GM23338 (cell line): ENCODE data around the gene ARHGEF40. TPM values are rescaled to one million over a fixed set of nuclear protein-coding genes. Genes with fewer than 3 reads are reported as not detected.
A peak's percentile ranks its signal among the peaks of the same experiment; 100 is the strongest.

Experiments
- ATAC-seq: fragments of 200-7000 bp; cut with Tn5 transposase; 3 replicates; pipeline ENCODE4 v1.9.1; 2020
- DNase-seq: peaks from one replicate; pipeline ENCODE4 v3.0.0-alpha.2; 2015; ENCODE audit warnings: low spot score
- H2AFZ ChIP-seq: fragments of 200-600 bp; sonication (generic); 2 replicates; pipeline ENCODE4 v1.8.0; 2016; ENCODE audit warnings: antibody characterized with exemption, mild to moderate bottlenecking, moderate library complexity
- H3F3A ChIP-seq: fragments of 200-600 bp; sonication (generic); replicated peaks from 2 replicates; pipeline ENCODE4 v1.8.0; 2017; ENCODE audit warnings: antibody characterized with exemption, mixed run types, low read depth
- H3K27ac ChIP-seq: fragments of 200-600 bp; sonication (generic); 2 replicates; pipeline ENCODE4 v1.6.1; 2016; ENCODE audit warnings: low read depth
- H3K27me3 ChIP-seq: fragments of 200-600 bp; sonication (generic); 2 replicates; pipeline ENCODE4 v1.8.0; 2016; ENCODE audit warnings: mild to moderate bottlenecking, mixed run types, moderate library complexity; ENCODE audit not compliant: insufficient read depth
- H3K36me3 ChIP-seq: fragments of 200-600 bp; sonication (generic); 2 replicates; pipeline ENCODE4 v1.8.0; 2016; ENCODE audit warnings: mild to moderate bottlenecking; ENCODE audit not compliant: insufficient read depth
- H3K4me1 ChIP-seq: fragments of 200-600 bp; sonication (generic); 2 replicates; pipeline ENCODE4 v1.8.0; 2016; ENCODE audit warnings: mild to moderate bottlenecking, moderate library complexity; ENCODE audit not compliant: insufficient read depth
- H3K4me2 ChIP-seq: fragments of 200-600 bp; sonication (generic); 2 replicates; pipeline ENCODE4 v1.7.1; 2017; ENCODE audit warnings: mixed run types
- H3K4me3 ChIP-seq: fragments of 200-600 bp; sonication (generic); 2 replicates; pipeline ENCODE4 v1.6.1; 2016; ENCODE audit warnings: mixed run types
- H3K79me2 ChIP-seq: fragments of 200-600 bp; sonication (generic); replicated peaks from 2 replicates; pipeline ENCODE4 v1.8.0; 2017; ENCODE audit warnings: mild to moderate bottlenecking; ENCODE audit not compliant: insufficient read depth
- H3K9me2 ChIP-seq: fragments of 200-600 bp; sonication (generic); 2 replicates; pipeline ENCODE4 v1.8.0; 2017; ENCODE audit not compliant: insufficient read depth
- H4K20me1 ChIP-seq: fragments of 200-600 bp; sonication (generic); replicated peaks from 2 replicates; pipeline ENCODE4 v1.8.0; 2017; ENCODE audit warnings: mild to moderate bottlenecking; ENCODE audit not compliant: insufficient read depth
- H3K27ac Mint-ChIP-seq: 2 replicates; pipeline ENCODE4 v1.8.0; 2020; ENCODE audit warnings: inconsistent platforms, mild to moderate bottlenecking, moderate library complexity, mixed read lengths
- H3K27me3 Mint-ChIP-seq: 3 replicates; pipeline ENCODE4 v1.8.0; 2022; ENCODE audit warnings: low read depth, mild to moderate bottlenecking, moderate library complexity, mixed read lengths, inconsistent platforms; ENCODE audit not compliant: insufficient read depth, poor library complexity
- H3K36me3 Mint-ChIP-seq: 3 replicates; pipeline ENCODE4 v1.8.0; 2021; ENCODE audit warnings: low read depth, mild to moderate bottlenecking, inconsistent platforms, moderate library complexity, mixed read lengths
- H3K4me1 Mint-ChIP-seq: 3 replicates; pipeline ENCODE4 v1.8.0; 2020; ENCODE audit warnings: mild to moderate bottlenecking, inconsistent platforms, mixed read lengths
- H3K4me3 Mint-ChIP-seq: 3 replicates; pipeline ENCODE4 v1.8.0; 2021; ENCODE audit warnings: moderate library complexity, mild to moderate bottlenecking, inconsistent platforms, mixed read lengths
- H3K9me3 Mint-ChIP-seq: 3 replicates; pipeline ENCODE4 v1.8.0; 2020; ENCODE audit warnings: moderate library complexity, mild to moderate bottlenecking, inconsistent platforms, mixed read lengths
- CREB1 ChIP-seq: fragments of 250-450 bp; sonication (Bioruptor Pico); IDR thresholded peaks from 2 replicates; pipeline ENCODE4 v1.5.0; 2020; ENCODE audit warnings: low read depth, mild to moderate bottlenecking, moderate library complexity
- CTCF ChIP-seq, 2 experiments: fragments of 200-600 bp in 1 of 2; sonication (generic) in 1 of 2; conservative IDR thresholded peaks; 2 replicates each; pipeline versions ENCODE4 v1.5.1 to v1.6.1; 2016 to 2017; ENCODE audit warnings: antibody characterized with exemption in 2 of 2, low read depth in 2 of 2, mild to moderate bottlenecking in 2 of 2, moderate library complexity in 1 of 2
- ETS1 ChIP-seq: IDR thresholded peaks from 2 replicates; pipeline ENCODE4 v1.6.1; 2016; ENCODE audit warnings: antibody characterized with exemption
- EZH2 ChIP-seq: fragments of 200-600 bp; sonication (generic); IDR thresholded peaks from one replicate; pipeline ENCODE4 v1.8.0; 2017; ENCODE audit warnings: antibody characterized with exemption, mild to moderate bottlenecking, low read depth; ENCODE audit not compliant: unreplicated experiment
- EZH2phosphoT487 ChIP-seq: fragments of 200-600 bp; sonication (generic); IDR thresholded peaks from one replicate; pipeline ENCODE4 v1.8.1; 2018; ENCODE audit warnings: antibody characterized with exemption; ENCODE audit not compliant: unreplicated experiment
- JUNB ChIP-seq: IDR thresholded peaks from one replicate; pipeline ENCODE4 v1.6.1; 2016; ENCODE audit warnings: antibody characterized with exemption; ENCODE audit not compliant: unreplicated experiment
- NANOG ChIP-seq: IDR thresholded peaks from 2 replicates; pipeline ENCODE4 v1.6.1; 2016; ENCODE audit warnings: antibody characterized with exemption, borderline replicate concordance
- POLR2AphosphoS5 ChIP-seq: IDR thresholded peaks from 2 replicates; pipeline ENCODE4 v1.6.1; 2016; ENCODE audit warnings: antibody characterized with exemption, low read depth
- REST ChIP-seq: IDR thresholded peaks from one replicate; pipeline ENCODE4 v1.6.1; 2018; ENCODE audit warnings: antibody characterized with exemption; ENCODE audit not compliant: unreplicated experiment
- STAT1 ChIP-seq: IDR thresholded peaks from one replicate; pipeline ENCODE4 v1.6.1; 2016; ENCODE audit warnings: antibody characterized with exemption; ENCODE audit not compliant: unreplicated experiment
- ZNF114 ChIP-seq: fragments of 250-450 bp; sonication (Bioruptor Pico); IDR thresholded peaks from 2 replicates; pipeline ENCODE4 v1.5.0; 2020; ENCODE audit warnings: mild to moderate bottlenecking, moderate library complexity
- ZNF331 ChIP-seq: fragments of 250-450 bp; sonication (Bioruptor Pico); IDR thresholded peaks from 2 replicates; pipeline ENCODE4 v1.5.0; 2020; ENCODE audit warnings: low read depth, mild to moderate bottlenecking, moderate library complexity
- ZNF462 ChIP-seq: fragments of 250-450 bp; sonication (Bioruptor Pico); IDR thresholded peaks from 2 replicates; pipeline ENCODE4 v1.5.0; 2020; ENCODE audit warnings: mild to moderate bottlenecking, moderate library complexity
- polyA plus RNA-seq: library from polyadenylated mRNA; unstranded; fragments of >200 nt; fragmentation: Nextera tagmentation; extraction: Ambion mirVana; gene quantifications from 2 replicates; pipeline ENCODE4 v1.2.1, GENCODE V29; 2016
- total RNA-seq: library from RNA; depleted of rRNA; stranded (reverse); fragments of >200 nt; shearing (Covaris generic); gene quantifications from 2 replicates; pipeline ENCODE4 v1.2.3, GENCODE V29; 2014

Gene ARHGEF40
- total and polyA plus RNA-seq, 2 experiments from 2014 or later, result 17.7 to 44.6 TPM

- no peaks in the 10 kb centered on the region; the same call in 1 of the 2 replicates for H3K79me2 ChIP-seq
- peaks cover 24% of the 10 kb centered on the region for H3F3A ChIP-seq
- H3K4me1 ChIP-seq, result peaks cover 12% of the 10 kb centered on the region; the same call in 1 of the 2 replicates
- H3K27me3 Mint-ChIP-seq, result peaks cover 32% of the 10 kb centered on the region
- ATAC-seq (no peak), DNase-seq (no peak)
- H3K27me3 ChIP-seq, result no peaks in the 10 kb centered on the region
- no peak overlapping the region; the same call in 2 of the 3 replicates for H3K4me3 Mint-ChIP-seq
- no peak overlapping the region for H3K4me3 ChIP-seq
- H4K20me1 ChIP-seq, result peaks cover 22% of the 10 kb centered on the region
- peak overlapping the region; percentile 11; the same call in 1 of the 2 replicates for H3K27ac ChIP-seq
- H3K36me3 Mint-ChIP-seq, result peaks cover 89% of the 10 kb centered on the region
- peaks cover 21% of the 10 kb centered on the region for H3K36me3 ChIP-seq
- no peak overlapping the region for H2AFZ ChIP-seq
- H3K27ac Mint-ChIP-seq, result peak overlapping the region; percentile 25; the same call in 1 of the 2 replicates
- no peaks in the 10 kb centered on the region for H3K9me2 ChIP-seq
- H3K4me1 Mint-ChIP-seq, result peaks cover 38% of the 10 kb centered on the region
- no peak overlapping the region for H3K4me2 ChIP-seq
- TF ChIP-seq POLR2AphosphoS5 (no peak), ZNF331 (CRISPR knock-in tag) (no peak), EZH2 (no peak), REST (no peak), STAT1 (no peak), JUNB (no peak), ZNF114 (CRISPR knock-in tag) (no peak), CTCF (conservative IDR thresholded peaks at IDR 0.05; ENCODE audit: low read depth in 2 of 2) (no peak), EZH2phosphoT487 (no peak), ZNF462 (CRISPR knock-in tag) (no peak), ETS1 (no peak), NANOG (no peak), CREB1 (no peak)
- peaks cover 4% of the 10 kb centered on the region; the same call in 2 of the 3 replicates for H3K9me3 Mint-ChIP-seq
These were observed 16.8 kb downstream of the ARHGEF40 start for GRCh38 chr14:21086908-21087293.
